ENCODE results near the gene BRIP1. TPM values are rescaled to one million over a fixed set of nuclear protein-coding genes. Genes with fewer than 3 reads are reported as not detected.
"Not testable (repeated sequence)": the region's sequence is repeated elsewhere in the genome, so short reads cannot be mapped to it uniquely, and the experiment has no call there.

The BRIP1 gene
- total and polyA plus RNA-seq, 3 donors from 2014 or later = 7.5 to 10.6 (median 10.5) TPM

- no peaks in the 10 kb centered on the region for H3K4me1 ChIP-seq
- H3K9me3 ChIP-seq = no peaks in the 10 kb centered on the region
- no peak for TF ChIP-seq POLR2A (IDR thresholded peaks at IDR 0.05)
- no peak for TF ChIP-seq CTCF (IDR thresholded peaks at IDR 0.05)
- 94 to 98% methylated on average over 3 of the region's 3 CpGs for WGBS, 2 donors
- H3K27ac ChIP-seq = no peak overlapping the region
- no peak overlapping the region for H3K4me3 ChIP-seq
- no peak for DNase-seq
- no peaks in the 10 kb centered on the region for H3K36me3 ChIP-seq (ENCODE audit: low read depth, missing control alignments)
- no peaks in the 10 kb centered on the region for H3K27me3 ChIP-seq
- intact Hi-C loops (cut with DNase I; ENCODE audit: low total_unique reads) = no loop called here
These were observed 39.9 kb upstream of the BRIP1 start for GRCh38 chr17:61903251-61903650.

GRCh38 chr17:61897548-61898180 lies 34.3 kb upstream of the BRIP1 start:
- Histone ChIP-seq H3K9me3 (no peaks in the 10 kb centered on the region), H3K36me3 (ENCODE audit: low read depth, missing control alignments) (no peaks in the 10 kb centered on the region), H3K27ac (no peak overlapping the region), H3K4me3 (no peak overlapping the region), H3K4me1 (no peaks in the 10 kb centered on the region), H3K27me3 (no peaks in the 10 kb centered on the region)
- intact Hi-C loops (cut with DNase I; ENCODE audit: low total_unique reads) = no loop called here
- DNase-seq = no peak
- TF ChIP-seq POLR2A (IDR thresholded peaks at IDR 0.05) = no peak
- no peak for TF ChIP-seq CTCF (IDR thresholded peaks at IDR 0.05)
- 96 to 97% methylated on average over 2 of the region's 2 CpGs for WGBS, 2 donors

GRCh38 chr17:61895391-61895790 lies 32.1 kb upstream of the BRIP1 start:
- no peak for TF ChIP-seq POLR2A (IDR thresholded peaks at IDR 0.05)
- TF ChIP-seq CTCF (IDR thresholded peaks at IDR 0.05) = no peak
- no peaks in the 10 kb centered on the region for H3K27me3 ChIP-seq
- H3K36me3 ChIP-seq (ENCODE audit: low read depth, missing control alignments) = no peaks in the 10 kb centered on the region
- H3K4me1 ChIP-seq = no peaks in the 10 kb centered on the region
- no peaks in the 10 kb centered on the region for H3K9me3 ChIP-seq
- intact Hi-C loops (cut with DNase I; ENCODE audit: low total_unique reads) = no loop called here
- H3K4me3 ChIP-seq = no peak overlapping the region
- H3K27ac ChIP-seq = no peak overlapping the region
- DNase-seq = no peak
- 44 to 46% methylated on average over 2 of the region's 2 CpGs for WGBS, 2 donors

- H3K4me3 ChIP-seq; DNase-seq; H3K4me1 ChIP-seq; H3K27ac ChIP-seq; intact Hi-C loops (cut with DNase I; ENCODE audit: low total_unique reads); H3K27me3 ChIP-seq; H3K9me3 ChIP-seq; H3K36me3 ChIP-seq (ENCODE audit: low read depth, missing control alignments): not testable (repeated sequence)
- 81 to 87% methylated on average over 5 of the region's 5 CpGs for WGBS, 2 donors
These were observed 31.0 kb upstream of the BRIP1 start for GRCh38 chr17:61894310-61894709.

GRCh38 chr17:61887733-61888132 lies 24.4 kb upstream of the BRIP1 start:
- DNase-seq; H3K9me3 ChIP-seq; intact Hi-C loops (cut with DNase I; ENCODE audit: low total_unique reads); H3K4me1 ChIP-seq; H3K36me3 ChIP-seq (ENCODE audit: low read depth, missing control alignments); H3K4me3 ChIP-seq; H3K27ac ChIP-seq; H3K27me3 ChIP-seq: not testable (repeated sequence)
- WGBS, 2 donors = 96% methylated on average over 6 of the region's 6 CpGs

GRCh38 chr17:61885865-61886264 lies 22.5 kb upstream of the BRIP1 start:
- H3K27ac ChIP-seq; DNase-seq; H3K4me3 ChIP-seq; H3K9me3 ChIP-seq; H3K4me1 ChIP-seq; intact Hi-C loops (cut with DNase I; ENCODE audit: low total_unique reads); H3K27me3 ChIP-seq; H3K36me3 ChIP-seq (ENCODE audit: low read depth, missing control alignments): not testable (repeated sequence)
- WGBS, 2 donors = 94 to 98% methylated on average over 8 of the region's 8 CpGs

All from testis (tissue), 3 donors.